H1 (cell line): ENCODE data around the gene ZACN. TPM values are rescaled to one million over a fixed set of nuclear protein-coding genes. Genes with fewer than 3 reads are reported as not detected.

Source experiments
- BCL11A ChIP-seq, 2 experiments: IDR thresholded peaks; one replicate each; pipeline ENCODE4 v1.6.1; 2011; ENCODE audit warnings: low read depth in 2 of 2, low read length in 2 of 2, mild to moderate bottlenecking in 2 of 2
- GTF2F1 ChIP-seq: IDR thresholded peaks from 2 replicates; pipeline ENCODE4 v1.6.1; 2012; ENCODE audit warnings: low read depth, low read length, improper control_type of control experiment, borderline replicate concordance
- KDM5A ChIP-seq: fragments of 200-600 bp; IDR thresholded peaks from 2 replicates; pipeline ENCODE4 v1.7.1; 2012; ENCODE audit warnings: mild to moderate bottlenecking, low read length, inconsistent platforms, mixed read lengths
- POLR2A ChIP-seq, 2 experiments: IDR thresholded peaks; 1 replicate in 1 of 2; 2 replicates in 1 of 2; pipeline ENCODE4 v1.6.1; 2011; ENCODE audit warnings: low read depth in 2 of 2, low read length in 2 of 2, mild to moderate bottlenecking in 2 of 2; ENCODE audit errors: control extremely low read depth in 1 of 2
- RBBP5 ChIP-seq: IDR thresholded peaks from 2 replicates; pipeline ENCODE4 v1.7.1; 2012; ENCODE audit warnings: low read depth, mild to moderate bottlenecking, inconsistent platforms, low read length, moderate library complexity, borderline replicate concordance
- RFX5 ChIP-seq: IDR thresholded peaks from 2 replicates; pipeline ENCODE4 v1.6.1; 2011; ENCODE audit warnings: low read depth, low read length, improper control_type of control experiment, borderline replicate concordance
- TAF7 ChIP-seq: optimal IDR thresholded peaks from 2 replicates; pipeline ENCODE3; 2011; ENCODE audit warnings: low read depth, mild to moderate bottlenecking, inconsistent platforms, low read length, moderate library complexity, borderline replicate concordance
- TBP ChIP-seq: IDR thresholded peaks from 2 replicates; pipeline ENCODE4 v1.6.1; 2011; ENCODE audit warnings: low read depth, low read length, improper control_type of control experiment
- TCF12 ChIP-seq: IDR thresholded peaks from 2 replicates; pipeline ENCODE4 v1.6.1; 2011; ENCODE audit warnings: low read depth, mild to moderate bottlenecking, low read length
- polyA plus RNA-seq, 7 experiments: library from polyadenylated mRNA; depleted of rRNA in 3 of 7; stranded (reverse) in 5 of 7; unstranded in 2 of 7; fragments of >200 nt in 5 of 7; fragments of 200-250 nt in 2 of 7; gene quantifications; 1 replicate in 5 of 7; 2 replicates in 1 of 7; 4 replicates in 1 of 7; pipeline versions ENCODE4 v1.2.1 to v1.2.3, GENCODE V29; 2011 to 2013; ENCODE audit warnings: missing spikeins in 2 of 7, mixed read lengths in 2 of 7
- total RNA-seq: library from RNA; stranded (reverse); fragmentation: NEBNext Ultra II Directional; extraction: Animal tissue kit (Norgen Biotek cat#: 25700); gene quantifications from 2 replicates; pipeline ENCODE4 v1.2.1, GENCODE V29; 2021
- TF ChIP-seq, protein P1 (sequence below): fragments of 300-600 bp; sonication (generic); IDR thresholded peaks from 2 replicates; pipeline ENCODE4 v1.7.1; 2012; ENCODE audit warnings: low read length, moderate library complexity, mild to moderate bottlenecking, inconsistent platforms; ENCODE audit not compliant: insufficient replicate concordance

The ZACN gene
- total and polyA plus RNA-seq, 2 of the 8 experiments (the other 6 are each of a cell fraction or from before 2014, with no cell fraction given) = 0.26 TPM; not detected in 1

- TF ChIP-seq, protein P1, sequence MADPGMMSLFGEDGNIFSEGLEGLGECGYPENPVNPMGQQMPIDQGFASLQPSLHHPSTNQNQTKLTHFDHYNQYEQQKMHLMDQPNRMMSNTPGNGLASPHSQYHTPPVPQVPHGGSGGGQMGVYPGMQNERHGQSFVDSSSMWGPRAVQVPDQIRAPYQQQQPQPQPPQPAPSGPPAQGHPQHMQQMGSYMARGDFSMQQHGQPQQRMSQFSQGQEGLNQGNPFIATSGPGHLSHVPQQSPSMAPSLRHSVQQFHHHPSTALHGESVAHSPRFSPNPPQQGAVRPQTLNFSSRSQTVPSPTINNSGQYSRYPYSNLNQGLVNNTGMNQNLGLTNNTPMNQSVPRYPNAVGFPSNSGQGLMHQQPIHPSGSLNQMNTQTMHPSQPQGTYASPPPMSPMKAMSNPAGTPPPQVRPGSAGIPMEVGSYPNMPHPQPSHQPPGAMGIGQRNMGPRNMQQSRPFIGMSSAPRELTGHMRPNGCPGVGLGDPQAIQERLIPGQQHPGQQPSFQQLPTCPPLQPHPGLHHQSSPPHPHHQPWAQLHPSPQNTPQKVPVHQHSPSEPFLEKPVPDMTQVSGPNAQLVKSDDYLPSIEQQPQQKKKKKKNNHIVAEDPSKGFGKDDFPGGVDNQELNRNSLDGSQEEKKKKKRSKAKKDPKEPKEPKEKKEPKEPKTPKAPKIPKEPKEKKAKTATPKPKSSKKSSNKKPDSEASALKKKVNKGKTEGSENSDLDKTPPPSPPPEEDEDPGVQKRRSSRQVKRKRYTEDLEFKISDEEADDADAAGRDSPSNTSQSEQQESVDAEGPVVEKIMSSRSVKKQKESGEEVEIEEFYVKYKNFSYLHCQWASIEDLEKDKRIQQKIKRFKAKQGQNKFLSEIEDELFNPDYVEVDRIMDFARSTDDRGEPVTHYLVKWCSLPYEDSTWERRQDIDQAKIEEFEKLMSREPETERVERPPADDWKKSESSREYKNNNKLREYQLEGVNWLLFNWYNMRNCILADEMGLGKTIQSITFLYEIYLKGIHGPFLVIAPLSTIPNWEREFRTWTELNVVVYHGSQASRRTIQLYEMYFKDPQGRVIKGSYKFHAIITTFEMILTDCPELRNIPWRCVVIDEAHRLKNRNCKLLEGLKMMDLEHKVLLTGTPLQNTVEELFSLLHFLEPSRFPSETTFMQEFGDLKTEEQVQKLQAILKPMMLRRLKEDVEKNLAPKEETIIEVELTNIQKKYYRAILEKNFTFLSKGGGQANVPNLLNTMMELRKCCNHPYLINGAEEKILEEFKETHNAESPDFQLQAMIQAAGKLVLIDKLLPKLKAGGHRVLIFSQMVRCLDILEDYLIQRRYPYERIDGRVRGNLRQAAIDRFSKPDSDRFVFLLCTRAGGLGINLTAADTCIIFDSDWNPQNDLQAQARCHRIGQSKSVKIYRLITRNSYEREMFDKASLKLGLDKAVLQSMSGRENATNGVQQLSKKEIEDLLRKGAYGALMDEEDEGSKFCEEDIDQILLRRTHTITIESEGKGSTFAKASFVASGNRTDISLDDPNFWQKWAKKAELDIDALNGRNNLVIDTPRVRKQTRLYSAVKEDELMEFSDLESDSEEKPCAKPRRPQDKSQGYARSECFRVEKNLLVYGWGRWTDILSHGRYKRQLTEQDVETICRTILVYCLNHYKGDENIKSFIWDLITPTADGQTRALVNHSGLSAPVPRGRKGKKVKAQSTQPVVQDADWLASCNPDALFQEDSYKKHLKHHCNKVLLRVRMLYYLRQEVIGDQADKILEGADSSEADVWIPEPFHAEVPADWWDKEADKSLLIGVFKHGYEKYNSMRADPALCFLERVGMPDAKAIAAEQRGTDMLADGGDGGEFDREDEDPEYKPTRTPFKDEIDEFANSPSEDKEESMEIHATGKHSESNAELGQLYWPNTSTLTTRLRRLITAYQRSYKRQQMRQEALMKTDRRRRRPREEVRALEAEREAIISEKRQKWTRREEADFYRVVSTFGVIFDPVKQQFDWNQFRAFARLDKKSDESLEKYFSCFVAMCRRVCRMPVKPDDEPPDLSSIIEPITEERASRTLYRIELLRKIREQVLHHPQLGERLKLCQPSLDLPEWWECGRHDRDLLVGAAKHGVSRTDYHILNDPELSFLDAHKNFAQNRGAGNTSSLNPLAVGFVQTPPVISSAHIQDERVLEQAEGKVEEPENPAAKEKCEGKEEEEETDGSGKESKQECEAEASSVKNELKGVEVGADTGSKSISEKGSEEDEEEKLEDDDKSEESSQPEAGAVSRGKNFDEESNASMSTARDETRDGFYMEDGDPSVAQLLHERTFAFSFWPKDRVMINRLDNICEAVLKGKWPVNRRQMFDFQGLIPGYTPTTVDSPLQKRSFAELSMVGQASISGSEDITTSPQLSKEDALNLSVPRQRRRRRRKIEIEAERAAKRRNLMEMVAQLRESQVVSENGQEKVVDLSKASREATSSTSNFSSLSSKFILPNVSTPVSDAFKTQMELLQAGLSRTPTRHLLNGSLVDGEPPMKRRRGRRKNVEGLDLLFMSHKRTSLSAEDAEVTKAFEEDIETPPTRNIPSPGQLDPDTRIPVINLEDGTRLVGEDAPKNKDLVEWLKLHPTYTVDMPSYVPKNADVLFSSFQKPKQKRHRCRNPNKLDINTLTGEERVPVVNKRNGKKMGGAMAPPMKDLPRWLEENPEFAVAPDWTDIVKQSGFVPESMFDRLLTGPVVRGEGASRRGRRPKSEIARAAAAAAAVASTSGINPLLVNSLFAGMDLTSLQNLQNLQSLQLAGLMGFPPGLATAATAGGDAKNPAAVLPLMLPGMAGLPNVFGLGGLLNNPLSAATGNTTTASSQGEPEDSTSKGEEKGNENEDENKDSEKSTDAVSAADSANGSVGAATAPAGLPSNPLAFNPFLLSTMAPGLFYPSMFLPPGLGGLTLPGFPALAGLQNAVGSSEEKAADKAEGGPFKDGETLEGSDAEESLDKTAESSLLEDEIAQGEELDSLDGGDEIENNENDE = no peak
- TF ChIP-seq TBP (no peak), GTF2F1 (no peak), RBBP5 (no peak), TAF7 (no peak), KDM5A (no peak), BCL11A (IDR thresholded peaks at IDR 0.05; ENCODE audit: low read depth in 2 of 2, low read length in 2 of 2) (no peak), RFX5 (no peak), TCF12 (no peak), POLR2A (IDR thresholded peaks at IDR 0.05; ENCODE audit: control extremely low read depth in 1 of 2, low read depth in 2 of 2, low read length in 2 of 2) (no peak)
Observed at GRCh38 chr17:76089680-76090516, 10.9 kb downstream of the ZACN start (continued).
